ENCODE data around the gene TMEM9. TPM values are rescaled to one million over a fixed set of nuclear protein-coding genes. Genes with fewer than 3 reads are reported as not detected.

The TMEM9 gene
- total RNA-seq, 6 experiments from 2014 or later, result 60.3 to 72.7 (median 64.9) TPM

GRCh38 chr1:201126463-201126831, 27.8 kb downstream of the TMEM9 start:
- no peaks in the 10 kb centered on the region for H3K9me3 Mint-ChIP-seq
- H3K4me3 Mint-ChIP-seq, result no peak overlapping the region
- no peak for TF ChIP-seq CTCF (IDR thresholded peaks at IDR 0.05)

GRCh38 chr1:201125800-201126199, 28.5 kb downstream of the TMEM9 start:
- H3K4me3 Mint-ChIP-seq, result no peak overlapping the region
- no peaks in the 10 kb centered on the region for H3K36me3 Mint-ChIP-seq (ENCODE audit: low read depth)
- H3K27me3 Mint-ChIP-seq (ENCODE audit: insufficient read depth), result peaks cover 38% of the 10 kb centered on the region
- H3K27ac Mint-ChIP-seq, result no peak overlapping the region
- no peak for TF ChIP-seq CTCF (IDR thresholded peaks at IDR 0.05)
- no peaks in the 10 kb centered on the region for H3K4me1 Mint-ChIP-seq (ENCODE audit: low read depth)
- no peaks in the 10 kb centered on the region for H3K9me3 Mint-ChIP-seq
- DNase-seq, result no peak

More at GRCh38 chr1:201126463-201126831, 27.8 kb downstream of the TMEM9 start:
- DNase-seq, result no peak
- H3K4me1 Mint-ChIP-seq (ENCODE audit: low read depth), result no peaks in the 10 kb centered on the region
- H3K36me3 Mint-ChIP-seq (ENCODE audit: low read depth), result no peaks in the 10 kb centered on the region
- H3K27me3 Mint-ChIP-seq (ENCODE audit: insufficient read depth), result peaks cover 36% of the 10 kb centered on the region
- H3K27ac Mint-ChIP-seq, result no peak overlapping the region

GRCh38 chr1:201125019-201125418, 29.3 kb downstream of the TMEM9 start:
- no peak for TF ChIP-seq CTCF (IDR thresholded peaks at IDR 0.05)
- no peak overlapping the region for H3K4me3 Mint-ChIP-seq
- H3K4me1 Mint-ChIP-seq (ENCODE audit: low read depth), result no peaks in the 10 kb centered on the region
- H3K9me3 Mint-ChIP-seq, result no peaks in the 10 kb centered on the region
- no peak overlapping the region for H3K27ac Mint-ChIP-seq
- peaks cover 45% of the 10 kb centered on the region for H3K27me3 Mint-ChIP-seq (ENCODE audit: insufficient read depth)
- DNase-seq, result no peak
- no peaks in the 10 kb centered on the region for H3K36me3 Mint-ChIP-seq (ENCODE audit: low read depth)

- Mint-ChIP-seq H3K27me3 (ENCODE audit: insufficient read depth) (peaks cover 50% of the 10 kb centered on the region), H3K9me3 (no peaks in the 10 kb centered on the region), H3K27ac (no peak overlapping the region), H3K36me3 (ENCODE audit: low read depth) (no peaks in the 10 kb centered on the region), H3K4me1 (ENCODE audit: low read depth) (no peaks in the 10 kb centered on the region), H3K4me3 (no peak overlapping the region)
- TF ChIP-seq CTCF (IDR thresholded peaks at IDR 0.05), result no peak
- no peak for DNase-seq
These were observed 30.4 kb downstream of the TMEM9 start for GRCh38 chr1:201123866-201124265.

GRCh38 chr1:201122321-201122957, 31.8 kb downstream of the TMEM9 start:
- no peak overlapping the region for H3K4me3 Mint-ChIP-seq
- TF ChIP-seq CTCF (IDR thresholded peaks at IDR 0.05), result no peak
- no peaks in the 10 kb centered on the region for H3K9me3 Mint-ChIP-seq
- no peaks in the 10 kb centered on the region for H3K4me1 Mint-ChIP-seq (ENCODE audit: low read depth)
- no peaks in the 10 kb centered on the region for H3K36me3 Mint-ChIP-seq (ENCODE audit: low read depth)
- DNase-seq, result no peak
- H3K27ac Mint-ChIP-seq, result no peak overlapping the region
- peaks cover 53% of the 10 kb centered on the region for H3K27me3 Mint-ChIP-seq (ENCODE audit: insufficient read depth)

Data from HFFc6 (cell line).